Dermis microvascular lymphatic vessel endothelial cell (primary cell): ENCODE results near the gene OSBPL8. TPM values are rescaled to one million over a fixed set of nuclear protein-coding genes. Genes with fewer than 3 reads are reported as not detected.

ENCODE experiments used
- DNase-seq, 2 donors: peaks; one replicate each; pipeline versions ENCODE4 v3.0.0 to v3.0.0-alpha.2; 2010; ENCODE audit warnings: low read depth in 2 of 2
- total RNA-seq: library from RNA; depleted of rRNA; stranded (reverse); fragments of >200 nt; gene quantifications from 2 replicates; pipeline ENCODE4 v1.2.1, GENCODE V29; 2014

The OSBPL8 gene
- total RNA-seq, 1 donor from 2014 or later: 26.8 TPM

DNA sequence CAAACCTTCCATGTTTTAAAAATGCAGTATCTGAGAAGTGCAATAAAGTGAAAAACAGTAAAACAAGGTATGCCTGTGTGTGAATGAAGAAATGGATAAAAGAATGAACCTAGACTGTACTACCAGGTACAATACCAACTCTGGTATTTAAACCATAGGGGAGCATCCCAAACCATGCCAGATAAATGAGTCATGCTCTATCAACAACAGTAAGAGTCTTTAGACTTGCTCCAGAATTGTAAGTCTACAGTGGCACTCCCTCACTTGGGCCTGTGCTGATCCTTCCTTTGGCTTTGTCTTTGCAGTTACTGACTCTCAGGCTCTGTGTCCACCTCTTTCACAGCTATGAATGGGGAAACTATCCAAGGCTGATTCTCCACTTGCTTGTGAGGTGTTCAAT lies 249.5 kb downstream of the OSBPL8 start:
- DNase-seq: no peak

- DNase-seq: peak in 1 of 2 donors; percentile 64
These were observed 250.7 kb downstream of the OSBPL8 start for GRCh38 chr12:76308866-76309265.

GRCh38 chr12:76307083-76307482 lies 252.5 kb downstream of the OSBPL8 start:
- DNase-seq: no peak

DNA sequence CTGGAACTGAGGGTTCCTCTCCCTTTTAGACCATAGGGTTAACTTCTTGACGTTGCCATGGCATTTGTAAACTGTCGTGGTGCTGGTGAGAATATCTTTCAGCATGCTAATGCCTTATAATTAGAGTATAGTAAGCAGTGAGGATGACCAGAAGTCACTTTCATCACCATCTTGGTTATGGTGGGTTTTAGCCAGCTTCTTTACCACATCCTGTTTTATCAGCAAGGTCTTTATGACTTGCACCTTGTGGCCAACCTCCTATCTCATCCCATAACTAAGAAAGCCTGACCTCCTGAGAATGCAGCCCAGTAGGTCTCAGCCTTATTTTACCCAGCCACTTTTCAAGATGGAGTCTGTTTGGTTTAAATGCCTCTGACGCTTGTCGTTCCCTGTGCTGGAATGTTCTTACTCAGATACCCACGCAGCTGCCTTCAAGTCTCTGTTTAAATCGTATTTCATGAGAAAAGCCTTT lies 255.5 kb downstream of the OSBPL8 start:
- DNase-seq: no peak

- no peak for DNase-seq
These were observed 256.2 kb downstream of the OSBPL8 start for GRCh38 chr12:76303365-76303764.

Other genes with a start within 250 kb of the OSBPL8 start
- 8.6 and 9.2 TPM in 2 replicates for gene BBS10, start 211.4 kb downstream of the OSBPL8 start, total RNA-seq
- 83.6 and 124 TPM in 2 replicates for gene ZDHHC17, start 204.3 kb upstream of the OSBPL8 start, total RNA-seq